Measurements from ENCODE around the gene LYRM2.

The LYRM2 gene, protein sequence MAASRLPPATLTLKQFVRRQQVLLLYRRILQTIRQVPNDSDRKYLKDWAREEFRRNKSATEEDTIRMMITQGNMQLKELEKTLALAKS

GRCh38 chr6:89638320-89639195, at the start of gene LYRM2:
Gene LYRM2 (minus strand): TSS chr6:89638747. CDS start chr6:89638716, 31 bp downstream.
- peak; percentile 81 to 84 for DNase-seq (ENCODE audit: low read depth in 2 of 2)

- DNase-seq (ENCODE audit: low read depth in 2 of 2): no peak
These were observed 49.8 kb upstream of the LYRM2 start for GRCh38 chr6:89688328-89688727.

DNA sequence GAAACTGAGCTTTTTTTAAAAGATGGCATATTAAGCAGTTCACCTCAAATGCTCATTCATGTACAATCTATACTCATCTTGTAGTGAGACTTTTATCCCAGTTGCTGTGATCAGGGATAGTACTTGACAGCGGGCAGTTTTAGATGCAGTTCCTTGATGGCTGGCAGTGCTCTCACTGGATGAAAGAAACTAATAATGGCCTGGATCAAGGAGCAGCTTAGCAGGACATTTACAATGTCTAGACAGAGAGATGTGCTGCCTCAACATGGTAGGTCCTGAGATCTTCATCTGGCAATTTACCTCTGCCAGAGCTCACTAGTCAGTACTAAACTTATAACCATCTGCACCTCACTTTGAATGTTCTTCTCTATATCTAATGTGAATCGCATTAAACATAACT, 46.8 kb upstream of the LYRM2 start:
- no peak for DNase-seq (ENCODE audit: low read depth in 2 of 2)

GRCh38 chr6:89682991-89683390, 44.4 kb upstream of the LYRM2 start:
- no peak for DNase-seq (ENCODE audit: low read depth in 2 of 2)

DNA sequence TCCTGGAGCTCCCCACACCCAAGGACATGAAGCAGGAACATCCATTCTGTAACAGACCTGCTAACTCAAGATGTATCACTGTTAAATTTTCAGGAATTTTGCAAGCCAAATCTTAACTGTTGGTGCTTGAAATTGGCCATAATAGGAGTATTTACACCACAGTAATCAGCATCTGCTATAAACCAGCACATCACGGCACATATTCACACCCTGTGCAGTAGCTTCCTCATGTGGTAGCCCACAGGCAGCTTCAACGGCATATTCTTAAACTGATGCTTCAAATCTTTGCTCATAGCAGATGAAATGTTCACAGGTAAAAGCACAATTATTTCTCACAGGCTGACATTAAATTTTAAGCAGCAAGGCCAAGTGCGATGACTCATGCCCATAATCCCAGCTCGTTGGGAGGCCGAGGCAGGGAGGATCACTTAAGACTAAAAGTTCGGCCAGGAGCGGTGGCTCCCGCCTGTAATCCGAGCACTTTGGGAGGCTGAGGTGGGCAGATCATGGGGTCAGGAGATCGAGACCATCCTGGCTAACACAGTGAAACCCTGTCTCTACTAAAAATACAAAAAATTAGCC, 43.5 kb upstream of the LYRM2 start:
- DNase-seq (ENCODE audit: low read depth in 2 of 2): no peak

- DNase-seq (ENCODE audit: low read depth in 2 of 2): no peak
These were observed 42.0 kb upstream of the LYRM2 start for GRCh38 chr6:89680551-89680950.

DNA sequence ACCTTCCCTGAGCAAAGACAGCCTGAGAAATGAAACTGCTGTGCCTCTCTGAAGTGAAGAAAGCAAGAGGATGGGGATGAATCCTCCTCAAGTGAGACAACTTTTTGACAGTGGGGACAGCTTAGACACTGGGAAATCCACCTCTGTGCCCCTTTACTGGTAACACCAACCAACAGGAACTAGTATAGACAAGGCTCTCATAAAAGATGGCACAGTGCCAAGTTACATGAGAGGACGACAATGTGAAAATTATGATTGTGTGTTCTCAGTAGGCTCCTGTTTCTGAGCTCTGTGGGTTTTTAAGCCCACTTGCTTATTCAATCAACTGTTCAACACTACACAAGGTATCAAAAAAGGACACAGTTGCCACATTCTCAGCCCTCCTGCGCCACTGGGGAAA, 41.6 kb upstream of the LYRM2 start:
- DNase-seq (ENCODE audit: low read depth in 2 of 2): no peak

- no peak for DNase-seq (ENCODE audit: low read depth in 2 of 2)
These were observed 40.9 kb upstream of the LYRM2 start for GRCh38 chr6:89679215-89680120.

- no peak for DNase-seq (ENCODE audit: low read depth in 2 of 2)
These were observed 40.0 kb upstream of the LYRM2 start for GRCh38 chr6:89678531-89678930.

DNA sequence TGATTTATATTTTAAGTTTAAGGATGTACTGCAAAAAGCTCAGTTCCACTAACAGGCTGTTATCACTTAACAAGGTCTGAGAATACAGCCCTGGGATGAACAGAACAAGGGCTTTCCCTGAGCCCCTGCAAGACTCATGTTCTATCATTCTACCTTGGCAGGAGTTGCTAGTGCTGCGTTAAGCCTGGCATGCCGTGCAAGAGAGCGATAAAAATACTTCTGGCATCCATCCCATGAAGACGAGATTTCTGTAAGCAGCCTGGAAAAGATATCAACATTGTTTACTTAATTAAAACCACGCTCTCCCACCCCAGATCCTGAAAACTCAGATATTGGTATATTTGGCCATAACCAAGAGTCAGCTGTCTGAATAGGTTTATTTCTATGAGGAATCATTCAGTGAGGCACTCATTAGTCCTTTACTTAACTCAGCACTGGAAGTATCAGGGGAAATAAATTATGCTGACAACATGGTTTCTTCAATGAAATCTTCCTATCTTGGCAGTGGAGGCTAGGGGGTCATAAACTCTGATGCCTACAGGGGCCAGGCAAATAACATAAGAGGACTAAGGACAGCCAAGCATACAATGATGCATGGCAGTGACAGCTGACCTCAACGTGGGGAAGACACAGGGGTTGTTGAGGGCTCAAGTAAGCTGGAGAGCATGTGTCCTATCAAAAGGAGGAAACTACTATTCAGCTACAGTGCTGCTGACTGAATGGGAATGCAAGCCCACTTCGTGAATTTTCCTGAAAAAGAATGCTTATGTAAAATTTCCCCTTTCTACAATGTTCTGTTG, 37.6 kb upstream of the LYRM2 start:
- DNase-seq (ENCODE audit: low read depth in 2 of 2): peak; percentile 38 to 48

- no peak for DNase-seq (ENCODE audit: low read depth in 2 of 2)
These were observed 32.5 kb upstream of the LYRM2 start for GRCh38 chr6:89670935-89671565.

DNA sequence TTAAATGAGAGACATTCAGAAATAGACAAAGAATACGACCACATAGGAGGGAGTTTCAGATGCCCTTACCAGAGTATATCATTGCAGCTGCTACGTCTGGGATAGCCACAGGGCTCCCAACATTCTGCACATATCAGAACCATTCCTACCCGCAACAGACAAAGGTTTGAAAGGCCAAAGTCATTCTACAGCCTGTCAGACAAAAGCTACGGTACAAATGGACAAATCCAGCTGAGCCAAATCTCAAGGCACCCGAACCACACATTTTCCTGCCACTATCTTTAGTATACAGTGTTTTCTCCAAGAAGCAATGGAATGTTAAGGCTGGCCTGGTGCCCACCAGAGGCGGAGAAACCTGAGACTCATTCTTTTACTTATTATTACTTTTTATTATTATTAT, 30.5 kb upstream of the LYRM2 start:
- DNase-seq (ENCODE audit: low read depth in 2 of 2): no peak

GRCh38 chr6:89667872-89668556, 29.5 kb upstream of the LYRM2 start:
- DNase-seq (ENCODE audit: low read depth in 2 of 2): peak; percentile 4 to 16

- DNase-seq (ENCODE audit: low read depth in 2 of 2): no peak
These were observed 24.2 kb upstream of the LYRM2 start for GRCh38 chr6:89662659-89663223.

- no peak for DNase-seq (ENCODE audit: low read depth in 2 of 2)
These were observed 23.0 kb upstream of the LYRM2 start for GRCh38 chr6:89661559-89661958.

- no peak for DNase-seq (ENCODE audit: low read depth in 2 of 2)
These were observed 22.4 kb upstream of the LYRM2 start for GRCh38 chr6:89660981-89661380.

GRCh38 chr6:89657445-89658158, 19.1 kb upstream of the LYRM2 start:
- DNase-seq (ENCODE audit: low read depth in 2 of 2): no peak

DNA sequence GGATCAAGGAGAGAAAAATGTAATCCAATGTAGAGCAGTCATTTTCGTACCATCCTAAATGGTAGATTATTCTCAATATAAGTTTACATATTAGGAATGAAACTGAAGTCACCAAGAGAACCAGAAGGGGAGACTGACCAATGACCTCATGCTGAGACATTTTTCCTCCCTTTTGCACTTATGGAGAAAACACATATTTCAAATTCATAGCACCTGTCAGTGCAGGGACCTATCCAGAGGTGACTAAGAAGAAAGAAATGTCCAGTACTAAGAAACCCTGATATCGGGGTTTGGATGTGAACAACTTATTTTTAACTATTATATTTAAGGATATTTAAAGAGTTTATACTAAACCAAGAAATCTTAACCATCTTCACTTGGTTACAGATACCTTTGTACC, 16.6 kb upstream of the LYRM2 start:
- DNase-seq (ENCODE audit: low read depth in 2 of 2): no peak

DNA sequence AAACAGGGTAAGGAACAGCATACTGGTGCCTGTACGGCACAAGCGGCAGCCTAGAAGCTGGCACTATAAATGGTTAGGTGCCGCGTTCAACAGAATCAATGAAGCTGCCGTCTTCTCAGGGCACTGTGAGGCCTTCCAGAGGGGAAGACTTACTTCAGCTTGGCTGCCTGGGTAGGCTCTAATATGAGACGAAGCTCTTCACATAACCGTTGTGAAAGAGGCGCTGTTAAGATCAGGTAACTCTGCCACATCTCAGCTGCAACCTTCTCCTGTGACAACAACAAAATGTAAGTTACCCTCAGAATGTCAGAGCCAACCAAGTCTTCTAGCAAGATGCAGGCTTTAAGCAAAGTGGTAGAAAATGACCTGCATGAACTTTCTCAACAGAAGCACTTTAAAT, 12.0 kb upstream of the LYRM2 start:
- no peak for DNase-seq (ENCODE audit: low read depth in 2 of 2)

Data from fibroblast of skin of left quadriceps (primary cell).